GM18502 (cell line): ENCODE measurements around the gene DCAF6.
"Not testable (repeated sequence)": the region's sequence is repeated elsewhere in the genome, so short reads cannot be mapped to it uniquely, and the experiment has no call there.

Experiments
- ATAC-seq: cut with Tn5 transposase; IDR thresholded peaks from one replicate; pipeline ENCODE4 v1.9.1; 2021; ENCODE audit warnings: mild to moderate bottlenecking; ENCODE audit not compliant: unreplicated experiment, poor library complexity

DCAF6 gene

GRCh38 chr1:168001213-168001612, 64.7 kb downstream of the DCAF6 start:
- ATAC-seq, result no peak

GRCh38 chr1:168004531-168004930, 68.0 kb downstream of the DCAF6 start:
- no peak for ATAC-seq

- no peak for ATAC-seq
Observed at GRCh38 chr1:168005529-168005928, 69.0 kb downstream of the DCAF6 start.

GRCh38 chr1:168007691-168008090, 71.2 kb downstream of the DCAF6 start:
- ATAC-seq, result no peak

- ATAC-seq, result no peak
Observed at GRCh38 chr1:168008595-168008994, 72.1 kb downstream of the DCAF6 start.

- no peak for ATAC-seq
Observed at GRCh38 chr1:168009322-168009721, 72.8 kb downstream of the DCAF6 start.

- ATAC-seq, result no peak
Observed at GRCh38 chr1:168019407-168019806, 82.9 kb downstream of the DCAF6 start.

GRCh38 chr1:168031198-168031597, 94.7 kb downstream of the DCAF6 start:
- no peak for ATAC-seq

- no peak for ATAC-seq
Observed at GRCh38 chr1:168031627-168032026, 95.1 kb downstream of the DCAF6 start.

GRCh38 chr1:168032029-168032428, 95.5 kb downstream of the DCAF6 start:
- ATAC-seq, result no peak

GRCh38 chr1:168035345-168035744, 98.9 kb downstream of the DCAF6 start:
- ATAC-seq, result no peak

- ATAC-seq, result no peak
Observed at GRCh38 chr1:168042362-168042761, 105.9 kb downstream of the DCAF6 start.

GRCh38 chr1:168045311-168045710, 108.8 kb downstream of the DCAF6 start:
- ATAC-seq, result no peak

GRCh38 chr1:168050307-168050706, 113.8 kb downstream of the DCAF6 start:
- ATAC-seq, result no peak

- ATAC-seq, result no peak
Observed at GRCh38 chr1:168050880-168051279, 114.4 kb downstream of the DCAF6 start.

- no peak for ATAC-seq
Observed at GRCh38 chr1:168053681-168054080, 117.2 kb downstream of the DCAF6 start.

- ATAC-seq, result no peak
Observed at GRCh38 chr1:168054117-168054516, 117.6 kb downstream of the DCAF6 start.

- ATAC-seq, result not testable (repeated sequence)
Observed at GRCh38 chr1:168056152-168056551, 119.7 kb downstream of the DCAF6 start.

GRCh38 chr1:168057355-168057754, 120.9 kb downstream of the DCAF6 start:
- no peak for ATAC-seq

GRCh38 chr1:168057921-168058320, 121.4 kb downstream of the DCAF6 start:
- no peak for ATAC-seq

GRCh38 chr1:168064216-168064615, 127.7 kb downstream of the DCAF6 start:
- ATAC-seq, result no peak

- no peak for ATAC-seq
Observed at GRCh38 chr1:168065506-168065905, 129.0 kb downstream of the DCAF6 start.

- no peak for ATAC-seq
Observed at GRCh38 chr1:168069384-168069783, 132.9 kb downstream of the DCAF6 start.
